Astrocyte (in vitro differentiated cells and primary cell): ENCODE measurements around the gene CATSPERB.

Experiments
- CTCF ChIP-seq: IDR thresholded peaks from 2 replicates; pipeline ENCODE4 v1.5.1; 2011; ENCODE audit warnings: low read depth, mild to moderate bottlenecking, inconsistent platforms, low read length, moderate library complexity; ENCODE audit not compliant: insufficient read depth
- EZH2 ChIP-seq: IDR thresholded peaks from 2 replicates; pipeline ENCODE4 v1.6.1; 2012; ENCODE audit warnings: mild to moderate bottlenecking, low read length, inconsistent platforms; ENCODE audit not compliant: insufficient read depth

DNA sequence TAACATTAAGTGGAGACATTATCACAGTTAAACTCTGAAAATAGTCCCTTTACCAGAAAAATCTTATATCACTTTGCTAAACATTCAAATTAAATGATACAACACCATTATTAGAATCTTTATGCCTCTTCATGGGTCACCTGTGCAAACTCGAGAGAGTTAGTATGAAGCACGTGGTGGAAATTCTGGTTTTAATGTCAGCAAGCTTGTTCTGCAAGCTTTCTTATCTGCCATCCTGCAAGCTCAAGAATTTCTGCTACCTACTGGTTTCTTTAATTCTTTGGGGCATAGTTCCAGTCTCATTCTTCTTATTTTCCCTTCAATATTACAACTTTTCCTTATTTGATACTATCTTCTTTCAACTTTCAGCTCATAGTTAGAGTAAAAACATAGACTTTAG lies 868 bp downstream of the CATSPERB start:
- TF ChIP-seq CTCF = no peak
- no peak for TF ChIP-seq EZH2
